Measurements from ENCODE around the gene BCL10. TPM values are rescaled to one million over a fixed set of nuclear protein-coding genes. Genes with fewer than 3 reads are reported as not detected.
A peak's percentile ranks its signal among the peaks of the same experiment; 100 is the strongest.

The BCL10 gene
- total RNA-seq, 4 donors from 2014 or later, result 9.4 to 21.3 (median 10.6) TPM

DNA sequence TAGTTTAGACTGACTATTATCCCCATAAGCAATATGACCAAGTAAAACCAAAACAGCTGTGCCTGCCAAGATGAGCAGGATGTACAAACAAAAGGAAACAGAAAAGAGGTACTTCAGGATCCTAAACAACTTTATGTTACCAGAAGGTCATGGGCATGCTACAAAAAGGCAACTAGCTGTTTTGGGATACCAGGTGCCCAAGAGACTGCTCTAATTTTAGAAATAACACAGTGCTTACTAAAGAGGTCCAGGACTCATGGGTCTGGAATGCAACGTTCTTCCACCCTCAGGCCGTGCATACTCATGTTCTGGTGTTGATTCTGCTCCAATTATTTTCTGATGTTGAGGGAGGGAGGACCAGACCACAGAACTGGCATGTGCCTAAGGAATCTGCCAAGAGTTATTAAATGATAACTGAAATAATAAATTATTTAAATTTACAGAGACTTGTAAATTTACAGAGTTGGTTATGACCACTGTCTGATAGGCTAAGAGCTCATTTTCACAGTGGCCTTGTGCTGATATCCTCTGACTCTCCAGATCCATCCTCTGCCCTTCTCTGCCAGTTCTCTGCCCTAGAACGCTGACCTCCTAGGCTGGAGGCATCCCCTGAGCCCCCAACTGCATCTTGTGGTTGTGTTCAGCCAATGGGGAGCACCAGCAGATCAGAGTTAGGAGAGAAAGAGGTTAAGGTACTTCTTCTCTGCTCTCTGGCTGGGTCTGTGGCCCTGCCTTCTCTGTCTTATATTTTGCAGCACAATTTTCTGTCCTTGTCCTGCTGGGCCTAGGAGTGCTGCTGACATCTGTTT lies 37.7 kb upstream of the BCL10 start:
- no peak overlapping the region for H3K4me3 ChIP-seq
- TF ChIP-seq POLR2AphosphoS5 (IDR thresholded peaks at IDR 0.05), result peak; percentile 56
- TF ChIP-seq, protein P1, sequence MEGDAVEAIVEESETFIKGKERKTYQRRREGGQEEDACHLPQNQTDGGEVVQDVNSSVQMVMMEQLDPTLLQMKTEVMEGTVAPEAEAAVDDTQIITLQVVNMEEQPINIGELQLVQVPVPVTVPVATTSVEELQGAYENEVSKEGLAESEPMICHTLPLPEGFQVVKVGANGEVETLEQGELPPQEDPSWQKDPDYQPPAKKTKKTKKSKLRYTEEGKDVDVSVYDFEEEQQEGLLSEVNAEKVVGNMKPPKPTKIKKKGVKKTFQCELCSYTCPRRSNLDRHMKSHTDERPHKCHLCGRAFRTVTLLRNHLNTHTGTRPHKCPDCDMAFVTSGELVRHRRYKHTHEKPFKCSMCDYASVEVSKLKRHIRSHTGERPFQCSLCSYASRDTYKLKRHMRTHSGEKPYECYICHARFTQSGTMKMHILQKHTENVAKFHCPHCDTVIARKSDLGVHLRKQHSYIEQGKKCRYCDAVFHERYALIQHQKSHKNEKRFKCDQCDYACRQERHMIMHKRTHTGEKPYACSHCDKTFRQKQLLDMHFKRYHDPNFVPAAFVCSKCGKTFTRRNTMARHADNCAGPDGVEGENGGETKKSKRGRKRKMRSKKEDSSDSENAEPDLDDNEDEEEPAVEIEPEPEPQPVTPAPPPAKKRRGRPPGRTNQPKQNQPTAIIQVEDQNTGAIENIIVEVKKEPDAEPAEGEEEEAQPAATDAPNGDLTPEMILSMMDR (IDR thresholded peaks at IDR 0.05), result no peak
- TF ChIP-seq POLR2A (IDR thresholded peaks at IDR 0.05), result no peak
- no peaks in the 10 kb centered on the region for H3K27me3 ChIP-seq
- WGBS, 2 donors (ENCODE audit: low coverage in 1 of 2), result 46% methylated on average over 3 of the region's 3 CpGs; no CpG with 5 or more reads in 1 of the 2 donors
- H3K36me3 ChIP-seq, result no peaks in the 10 kb centered on the region
- peak overlapping the region in 2 of 4 donors; percentile 25 to 61 for H3K27ac ChIP-seq
- ATAC-seq, result peak; percentile 51
- H3K4me1 ChIP-seq, result peaks cover 0 to 8% (median 4%) of the 10 kb centered on the region in 3 donors
- H3K9me3 ChIP-seq, result no peaks in the 10 kb centered on the region

DNA sequence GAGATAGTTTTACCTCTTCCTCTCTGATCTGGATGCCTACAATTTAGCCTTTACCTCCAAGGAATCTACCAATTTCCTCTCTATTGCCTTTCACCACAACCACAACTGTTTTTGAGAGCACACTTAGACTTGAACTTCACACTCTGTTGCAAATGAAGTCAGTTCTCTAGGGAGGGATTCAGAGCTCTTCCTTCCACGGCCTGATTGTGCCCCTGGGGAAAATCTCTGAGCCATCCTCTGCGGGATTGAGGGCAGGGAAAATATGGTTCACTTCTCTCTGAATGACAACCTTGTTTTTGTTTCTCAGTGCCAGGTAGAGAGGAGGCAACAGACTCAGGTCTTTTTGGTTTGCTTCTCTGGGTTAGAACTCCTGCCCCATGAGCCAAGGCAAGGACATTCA lies 35.4 kb upstream of the BCL10 start:
- H3K27ac ChIP-seq, result no peak overlapping the region
- no peaks in the 10 kb centered on the region for H3K36me3 ChIP-seq
- 40 to 67% methylated on average over 1 of the region's 2 CpGs for WGBS, 2 donors (ENCODE audit: low coverage in 1 of 2)
- no peaks in the 10 kb centered on the region for H3K9me3 ChIP-seq
- no peak for ATAC-seq
- H3K4me1 ChIP-seq, result peaks cover 0 to 19% (median 10%) of the 10 kb centered on the region in 3 donors
- no peaks in the 10 kb centered on the region for H3K27me3 ChIP-seq
- H3K4me3 ChIP-seq, result no peak overlapping the region
- TF ChIP-seq, protein P1 (IDR thresholded peaks at IDR 0.05), result no peak
- TF ChIP-seq POLR2A (IDR thresholded peaks at IDR 0.05) (no peak), POLR2AphosphoS5 (IDR thresholded peaks at IDR 0.05) (no peak), EP300 (IDR thresholded peaks at IDR 0.05) (no peak)

DNA sequence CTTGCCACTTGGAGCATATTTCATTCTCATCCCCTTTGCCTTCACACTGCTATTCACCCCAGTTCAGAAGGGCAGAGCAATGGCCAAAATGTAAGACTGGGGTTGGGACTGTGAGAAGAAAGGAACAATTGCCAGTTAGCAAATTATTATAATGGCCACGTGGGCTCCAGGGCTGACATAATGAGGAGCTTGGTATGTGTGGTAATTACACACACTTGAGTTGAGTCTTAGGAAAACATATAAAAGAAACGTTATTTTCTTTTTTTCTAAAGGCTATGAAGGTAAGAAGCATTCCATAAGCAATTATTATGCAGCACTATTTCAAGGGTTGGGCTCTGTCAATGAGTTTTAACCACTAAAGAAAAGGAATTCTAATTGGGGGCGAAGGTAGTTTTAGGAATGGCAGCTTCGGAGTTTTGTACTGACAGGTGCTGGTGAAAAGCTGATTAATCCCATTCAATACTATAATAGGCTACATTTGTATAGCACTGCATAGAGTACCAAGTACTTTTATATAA lies 32.5 kb upstream of the BCL10 start:
- Histone ChIP-seq H3K4me1 (peaks cover 0 to 12% (median 7%) of the 10 kb centered on the region in 3 donors), H3K27ac (no peak overlapping the region), H3K9me3 (no peaks in the 10 kb centered on the region), H3K4me3 (no peak overlapping the region), H3K36me3 (no peaks in the 10 kb centered on the region), H3K27me3 (no peaks in the 10 kb centered on the region)
- 74 to 80% methylated on average over 3 to 4 of the region's 4 CpGs for WGBS, 2 donors (ENCODE audit: low coverage in 1 of 2)
- TF ChIP-seq POLR2AphosphoS5 (IDR thresholded peaks at IDR 0.05), result no peak
- no peak for TF ChIP-seq EP300 (IDR thresholded peaks at IDR 0.05)
- TF ChIP-seq POLR2A (IDR thresholded peaks at IDR 0.05), result no peak
- TF ChIP-seq, protein P1 (IDR thresholded peaks at IDR 0.05), result no peak
- no peak for ATAC-seq

DNA sequence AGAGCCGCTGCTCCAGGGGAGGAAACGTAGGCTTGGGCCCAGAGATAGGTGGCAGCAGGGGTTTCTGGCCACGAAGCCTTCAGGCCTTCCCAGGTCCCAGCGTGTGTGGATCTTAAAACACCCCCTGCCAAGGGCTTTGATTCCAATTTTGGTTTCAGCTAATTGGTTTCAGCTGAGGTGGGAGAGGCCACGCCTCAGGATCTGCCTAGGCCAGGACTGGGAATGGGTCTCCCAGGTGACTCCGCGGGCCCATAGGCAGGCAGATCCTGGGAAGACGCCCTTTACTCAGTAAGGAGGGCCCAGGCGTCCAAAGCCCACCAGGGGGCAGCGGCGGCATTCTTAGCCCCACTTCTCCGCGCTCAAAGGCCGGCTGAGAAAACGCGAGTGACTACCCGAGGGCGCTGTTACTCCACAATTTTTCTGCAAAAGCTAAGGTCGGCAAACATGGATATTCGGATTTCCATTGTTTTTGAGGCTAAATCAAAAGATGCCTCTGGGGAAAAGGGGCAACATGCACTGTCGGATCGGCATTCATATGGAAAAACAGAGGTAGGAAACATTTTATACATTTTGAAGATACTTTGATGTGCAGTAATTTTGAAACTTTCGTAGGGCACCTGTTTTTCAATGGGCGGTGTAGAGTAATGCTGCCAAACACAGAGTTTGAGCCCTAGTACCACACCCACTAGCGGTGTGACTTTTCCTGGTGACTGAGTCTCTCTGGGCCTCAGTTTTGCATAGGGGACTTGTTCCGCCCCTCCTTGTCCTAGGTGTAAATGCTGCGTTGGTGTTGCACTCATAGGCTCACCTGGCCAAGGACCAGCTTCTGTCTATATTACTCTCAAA lies 31.8 kb upstream of the BCL10 start:
- H3K27me3 ChIP-seq, result no peaks in the 10 kb centered on the region
- H3K27ac ChIP-seq, result no peak overlapping the region
- TF ChIP-seq EP300 (IDR thresholded peaks at IDR 0.05) (no peak), POLR2A (IDR thresholded peaks at IDR 0.05) (no peak)
- TF ChIP-seq, protein P1 (IDR thresholded peaks at IDR 0.05), result peak; percentile 89 to 98 (median 98)
- WGBS, 2 donors (ENCODE audit: low coverage in 1 of 2), result 19 to 45% methylated on average over 9 to 18 of the region's 27 CpGs
- peaks cover 0 to 10% (median 7%) of the 10 kb centered on the region in 3 donors for H3K4me1 ChIP-seq
- ATAC-seq, result peak; percentile 92
- no peaks in the 10 kb centered on the region for H3K36me3 ChIP-seq
- H3K9me3 ChIP-seq, result no peaks in the 10 kb centered on the region
- H3K4me3 ChIP-seq, result no peak overlapping the region

Data from gastroesophageal sphincter (tissue), 4 donors.